Measurements from ENCODE around the gene CFAP20DC.

DNA sequence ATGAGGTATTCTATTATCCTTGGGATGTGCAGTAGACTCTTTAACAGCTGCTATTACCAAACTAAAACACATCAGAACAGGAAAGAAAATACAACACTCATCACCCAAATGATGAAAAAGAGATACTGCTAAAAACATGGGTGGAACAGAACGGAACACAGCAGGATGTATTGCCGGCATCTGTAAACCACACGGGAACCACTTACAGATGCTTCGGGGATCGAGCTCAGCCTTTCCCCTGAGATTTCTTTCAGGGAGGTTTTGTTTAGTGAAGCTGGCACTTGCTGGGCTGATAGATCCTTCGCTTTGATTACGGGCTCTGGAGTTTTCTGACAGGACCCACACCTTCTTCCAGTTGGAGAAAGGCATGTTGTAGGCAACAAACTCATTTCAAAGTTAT lies 201.0 kb downstream of the CFAP20DC start:
- TF ChIP-seq, protein P1, sequence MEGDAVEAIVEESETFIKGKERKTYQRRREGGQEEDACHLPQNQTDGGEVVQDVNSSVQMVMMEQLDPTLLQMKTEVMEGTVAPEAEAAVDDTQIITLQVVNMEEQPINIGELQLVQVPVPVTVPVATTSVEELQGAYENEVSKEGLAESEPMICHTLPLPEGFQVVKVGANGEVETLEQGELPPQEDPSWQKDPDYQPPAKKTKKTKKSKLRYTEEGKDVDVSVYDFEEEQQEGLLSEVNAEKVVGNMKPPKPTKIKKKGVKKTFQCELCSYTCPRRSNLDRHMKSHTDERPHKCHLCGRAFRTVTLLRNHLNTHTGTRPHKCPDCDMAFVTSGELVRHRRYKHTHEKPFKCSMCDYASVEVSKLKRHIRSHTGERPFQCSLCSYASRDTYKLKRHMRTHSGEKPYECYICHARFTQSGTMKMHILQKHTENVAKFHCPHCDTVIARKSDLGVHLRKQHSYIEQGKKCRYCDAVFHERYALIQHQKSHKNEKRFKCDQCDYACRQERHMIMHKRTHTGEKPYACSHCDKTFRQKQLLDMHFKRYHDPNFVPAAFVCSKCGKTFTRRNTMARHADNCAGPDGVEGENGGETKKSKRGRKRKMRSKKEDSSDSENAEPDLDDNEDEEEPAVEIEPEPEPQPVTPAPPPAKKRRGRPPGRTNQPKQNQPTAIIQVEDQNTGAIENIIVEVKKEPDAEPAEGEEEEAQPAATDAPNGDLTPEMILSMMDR (IDR thresholded peaks at IDR 0.05) = no peak
- no peak for TF ChIP-seq POLR2A (IDR thresholded peaks at IDR 0.05)
- TF ChIP-seq POLR2AphosphoS5 (IDR thresholded peaks at IDR 0.05) = no peak
